Measurements from ENCODE around the gene FEV. TPM values are rescaled to one million over a fixed set of nuclear protein-coding genes. Genes with fewer than 3 reads are reported as not detected.

FEV gene
- total RNA-seq, 4 donors from 2014 or later, result not detected

- intact Hi-C loops (cut with DNase I; ENCODE audit: low total_unique reads), result no loop called here
- WGBS, 2 donors, result 62 to 63% methylated on average over 1 of the region's 1 CpG
- no peak overlapping the region for H3K4me3 ChIP-seq (ENCODE audit: low read depth, poor library complexity, severe bottlenecking)
- DNase-seq (ENCODE audit: low spot score in 2 of 2), result peak in 1 of 2 donors; percentile 9
- TF ChIP-seq POLR2A (IDR thresholded peaks at IDR 0.05) (no peak), CTCF (IDR thresholded peaks at IDR 0.05) (no peak)
These were observed 28.9 kb downstream of the FEV start for GRCh38 chr2:218956039-218956438.

- intact Hi-C loops (cut with DNase I; ENCODE audit: low total_unique reads), result no loop called here
- H3K4me3 ChIP-seq (ENCODE audit: low read depth, poor library complexity, severe bottlenecking), result no peak overlapping the region
- 64 to 79% methylated on average over 8 of the region's 8 CpGs for WGBS, 2 donors
- peak in 1 of 2 donors; percentile 77 for DNase-seq (ENCODE audit: low spot score in 2 of 2)
- TF ChIP-seq POLR2A (IDR thresholded peaks at IDR 0.05), result no peak
- no peak for TF ChIP-seq CTCF (IDR thresholded peaks at IDR 0.05)
These were observed 30.3 kb downstream of the FEV start for GRCh38 chr2:218954541-218955300.

DNA sequence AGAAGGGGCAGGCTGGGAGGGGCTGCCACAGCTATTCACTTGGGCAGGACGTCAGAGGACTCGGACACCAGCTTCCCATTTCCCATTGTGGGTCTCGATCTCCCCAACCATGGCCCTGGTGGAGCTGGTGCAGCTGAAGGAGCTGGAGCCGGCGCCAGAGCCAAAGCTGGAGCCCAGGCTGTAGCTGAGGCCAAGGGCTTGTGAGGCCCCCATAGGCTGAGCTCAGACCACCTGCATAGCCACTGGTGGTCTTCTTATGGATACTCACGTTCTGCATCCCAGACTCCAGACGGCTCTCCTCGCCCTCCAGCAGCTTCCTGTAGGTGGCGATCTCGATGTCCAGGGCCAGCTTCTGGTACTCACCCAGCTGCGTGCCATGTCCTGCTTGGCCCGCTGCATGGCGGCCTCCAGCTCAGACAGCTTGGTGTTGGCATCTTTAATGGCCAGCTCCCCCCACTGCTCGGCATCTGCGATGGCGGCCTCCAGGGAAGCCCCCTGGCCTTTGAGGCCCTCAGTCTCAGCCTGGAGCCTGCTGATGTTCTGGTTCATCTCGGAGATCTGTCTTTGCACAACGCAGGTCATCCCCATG is 31.5 kb downstream of the FEV start:
- peak in 1 of 2 donors; percentile 79 for DNase-seq (ENCODE audit: low spot score in 2 of 2)
- TF ChIP-seq POLR2A (IDR thresholded peaks at IDR 0.05) (no peak), CTCF (IDR thresholded peaks at IDR 0.05) (no peak)
- H3K4me3 ChIP-seq (ENCODE audit: low read depth, poor library complexity, severe bottlenecking), result no peak overlapping the region
- intact Hi-C loops (cut with DNase I; ENCODE audit: low total_unique reads), result no loop called here
- 63 to 69% methylated on average over 15 to 18 of the region's 18 CpGs for WGBS, 2 donors

DNA sequence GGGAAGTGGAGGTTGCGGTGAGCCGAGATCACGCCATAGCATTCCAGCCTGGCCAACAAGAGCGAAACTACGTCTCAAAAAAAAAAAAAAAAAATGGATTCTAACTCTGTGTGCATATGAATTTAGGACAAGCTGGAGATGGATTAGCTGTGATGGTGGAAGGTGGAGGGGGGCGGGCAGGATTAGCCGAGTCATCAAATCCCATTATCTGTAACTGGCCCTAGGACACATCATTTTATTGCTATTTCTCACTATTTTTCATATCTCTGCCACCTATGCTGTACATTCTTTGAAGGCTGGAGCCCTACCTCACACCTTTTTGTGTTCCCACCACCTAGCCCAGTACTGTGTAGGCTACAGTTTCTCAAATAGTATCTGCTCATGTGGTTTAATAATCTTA is 32.8 kb downstream of the FEV start:
- TF ChIP-seq POLR2A (IDR thresholded peaks at IDR 0.05) (no peak), CTCF (IDR thresholded peaks at IDR 0.05) (no peak)
- 94 to 96% methylated on average over 7 of the region's 7 CpGs for WGBS, 2 donors
- intact Hi-C loops (cut with DNase I; ENCODE audit: low total_unique reads), result no loop called here
- DNase-seq (ENCODE audit: low spot score in 2 of 2), result no peak
- H3K4me3 ChIP-seq (ENCODE audit: low read depth, poor library complexity, severe bottlenecking), result no peak overlapping the region

- no peak for DNase-seq (ENCODE audit: low spot score in 2 of 2)
- 78 to 80% methylated on average over 1 of the region's 1 CpG for WGBS, 2 donors
- no peak overlapping the region for H3K4me3 ChIP-seq (ENCODE audit: low read depth, poor library complexity, severe bottlenecking)
- TF ChIP-seq POLR2A (IDR thresholded peaks at IDR 0.05) (no peak), CTCF (IDR thresholded peaks at IDR 0.05) (no peak)
- intact Hi-C loops (cut with DNase I; ENCODE audit: low total_unique reads), result no loop called here
These were observed 38.4 kb downstream of the FEV start for GRCh38 chr2:218946621-218947020.

Data from lower leg skin (tissue), 4 donors.